IPS-18c (cell line): Measurements from ENCODE around the gene CADPS2.
"Not testable (repeated sequence)": the region's sequence is repeated elsewhere in the genome, so short reads cannot be mapped to it uniquely, and the experiment has no call there.

ENCODE experiments used
- H3K4me3 ChIP-seq: 2 replicates; pipeline ENCODE4 v1.7.0; 2013; ENCODE audit warnings: low read depth, mild to moderate bottlenecking, low read length, moderate library complexity; ENCODE audit not compliant: insufficient read depth
- H3K9me3 ChIP-seq: one replicate; pipeline ENCODE4 v1.6.1; 2013; ENCODE audit warnings: mild to moderate bottlenecking, low read length, moderate library complexity; ENCODE audit not compliant: control insufficient read depth, insufficient read depth

CADPS2 gene

DNA sequence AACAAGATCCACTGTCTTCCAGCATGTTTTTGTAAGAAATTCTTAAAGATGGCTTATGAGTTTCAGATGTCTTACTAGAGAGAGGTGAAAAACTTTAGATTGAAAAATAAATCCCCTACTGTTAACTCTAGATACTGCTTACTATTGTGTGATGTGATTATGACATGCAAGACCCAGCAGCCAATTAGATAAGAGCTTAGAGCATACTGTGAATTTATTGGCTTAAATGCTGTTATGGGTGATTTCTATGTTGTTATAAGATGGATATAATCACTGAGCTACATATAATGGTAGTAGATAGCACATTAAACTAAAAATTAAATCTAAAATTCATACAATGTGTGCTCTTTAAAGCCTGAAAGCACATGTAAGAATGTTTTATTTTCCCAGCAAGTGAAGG, 187.2 kb downstream of the CADPS2 start, which contains the start of gene RNF133:
Gene RNF133, minus strand, starts transcription at position 101 of the 400 bp plus-strand sequence. CDS start 199 bp downstream, outside the sequence.
- Histone ChIP-seq H3K9me3 (no peaks in the 10 kb centered on the region), H3K4me3 (no peak within 1 kb of the TSS)

DNA sequence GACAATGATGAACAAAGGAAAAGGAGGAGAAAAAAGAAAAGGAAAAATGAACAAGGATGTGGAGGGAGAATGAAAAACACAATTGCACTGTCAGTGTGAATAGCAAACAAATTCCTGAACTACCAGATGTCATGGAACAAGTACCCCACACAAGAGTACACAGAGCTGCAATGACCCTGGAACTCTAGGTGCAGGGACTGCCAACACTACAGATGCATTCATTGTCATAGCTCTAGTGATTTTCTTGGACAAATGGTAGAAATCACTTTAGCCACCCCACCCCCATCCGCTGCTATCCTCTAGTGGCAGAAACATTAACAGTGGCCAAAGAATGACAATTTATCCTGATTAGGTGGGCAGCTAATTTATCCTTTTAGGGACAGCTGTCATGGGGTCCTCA, 190.4 kb downstream of the CADPS2 start:
- Histone ChIP-seq H3K4me3 (no peak overlapping the region), H3K9me3 (peaks cover 3% of the 10 kb centered on the region)

DNA sequence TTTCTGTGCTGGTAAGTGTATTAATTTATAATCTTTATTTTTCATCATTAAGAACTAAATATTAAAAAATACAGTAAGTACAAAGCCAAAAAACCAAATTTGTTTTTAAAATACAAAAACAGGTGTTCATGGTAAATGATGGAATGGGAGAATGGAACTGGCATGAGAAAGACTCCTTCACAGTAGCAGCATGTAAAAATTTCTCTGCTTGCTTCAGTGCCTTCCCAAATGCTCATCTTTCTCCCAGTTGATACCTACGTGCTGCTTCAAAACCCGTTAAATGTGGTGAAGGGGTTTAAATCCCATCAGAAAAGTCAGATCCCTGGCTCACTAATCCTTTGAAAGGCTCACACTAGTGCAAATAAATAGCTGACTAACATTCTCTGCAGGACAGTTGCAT, 191.6 kb downstream of the CADPS2 start:
- Histone ChIP-seq H3K9me3 (peaks cover 3% of the 10 kb centered on the region), H3K4me3 (no peak overlapping the region)

DNA sequence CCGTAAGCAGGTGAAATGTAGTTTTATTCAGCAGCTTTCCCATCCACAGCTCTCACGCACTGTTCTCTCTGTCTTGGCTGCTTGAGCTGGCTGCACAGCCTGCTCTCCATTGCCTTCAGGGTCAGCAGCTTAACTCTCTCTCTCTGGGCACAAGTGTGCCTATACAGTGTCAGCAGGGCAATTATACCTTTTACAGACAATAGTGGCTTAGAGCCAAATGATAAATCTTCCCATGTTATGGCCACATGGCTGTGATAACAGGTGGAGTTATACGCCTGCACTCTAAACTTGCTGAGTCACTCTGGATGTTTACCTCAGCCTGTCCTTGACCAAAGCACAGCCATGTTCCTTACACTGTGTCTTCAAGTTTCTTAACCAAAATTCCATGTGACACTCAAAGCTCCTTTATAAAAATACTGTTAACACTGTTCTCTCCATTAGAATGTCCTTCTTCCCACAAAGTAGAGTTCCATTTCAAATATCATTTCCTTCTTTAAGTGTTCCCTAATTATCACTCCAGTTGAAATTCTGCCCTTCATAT, 193.4 kb downstream of the CADPS2 start:
- Histone ChIP-seq H3K9me3 (peaks cover 3% of the 10 kb centered on the region), H3K4me3 (no peak overlapping the region)

DNA sequence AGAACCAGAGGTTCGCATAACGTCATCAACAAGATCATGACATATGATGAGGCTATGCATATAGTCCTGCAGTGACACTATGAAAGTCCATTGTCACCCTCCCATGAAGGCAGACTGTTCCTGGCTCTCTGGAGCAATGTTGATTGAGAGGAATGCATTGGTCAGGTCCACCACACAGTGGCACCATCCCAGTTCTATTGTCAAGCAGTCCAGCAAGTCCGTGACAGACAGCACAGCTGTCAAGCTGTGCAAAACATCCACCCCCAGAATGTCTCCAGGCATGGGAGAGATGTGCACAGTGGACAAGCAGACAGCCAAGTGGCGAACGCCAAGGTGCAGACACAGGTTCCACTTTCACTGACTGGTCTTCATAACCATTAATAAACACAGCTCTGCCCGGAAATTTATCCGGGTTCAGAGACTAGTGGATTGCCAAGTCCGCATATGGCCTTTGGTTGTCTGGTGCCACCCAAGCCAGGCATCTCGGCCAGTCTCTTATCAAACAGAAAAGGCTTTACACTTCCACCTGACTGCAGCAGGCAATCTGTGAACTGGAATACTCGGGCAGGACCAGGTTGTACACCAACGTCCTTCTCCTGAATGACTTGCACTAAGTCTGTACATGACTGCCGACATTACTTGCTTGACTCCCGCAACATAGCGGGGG, 194.6 kb downstream of the CADPS2 start:
- H3K4me3 ChIP-seq: no peak overlapping the region
- peaks cover 3% of the 10 kb centered on the region for H3K9me3 ChIP-seq

DNA sequence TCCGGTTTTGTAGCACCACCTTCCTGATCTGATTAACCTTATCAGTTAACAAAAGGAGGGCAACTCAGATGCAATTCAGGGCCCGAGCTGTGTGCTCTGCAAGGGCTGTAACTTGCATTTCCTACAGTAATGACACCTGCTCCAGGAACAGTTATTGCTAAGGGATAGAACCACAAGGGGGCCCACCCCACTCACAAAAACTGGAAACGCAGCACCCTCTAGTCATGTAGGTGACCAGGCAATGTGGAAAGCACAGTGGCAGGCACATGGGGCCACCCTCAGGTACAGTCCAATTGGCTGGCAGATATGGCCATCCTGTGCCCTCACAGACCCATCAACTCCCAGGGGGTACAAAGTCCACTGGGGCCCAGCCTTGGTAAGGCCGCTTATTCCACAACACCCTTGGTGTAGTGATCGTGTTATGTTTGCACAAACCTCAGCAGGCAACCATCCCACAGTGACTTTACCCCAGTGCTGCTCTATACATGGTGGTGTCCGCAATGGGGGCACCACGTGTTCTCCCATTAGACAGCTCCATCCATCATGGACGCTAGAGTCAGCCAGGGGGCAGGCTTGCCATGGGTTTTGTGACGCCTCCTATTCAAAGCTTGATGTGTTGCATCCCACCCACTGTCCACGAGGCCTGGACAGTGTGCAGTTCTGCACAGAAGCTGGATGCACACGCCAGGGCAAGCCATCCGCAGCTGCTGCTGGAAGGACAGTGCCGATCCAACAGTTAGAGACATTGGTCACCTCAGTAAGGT, 196.7 kb downstream of the CADPS2 start:
- no peak overlapping the region for H3K4me3 ChIP-seq
- H3K9me3 ChIP-seq: peaks cover 3% of the 10 kb centered on the region

DNA sequence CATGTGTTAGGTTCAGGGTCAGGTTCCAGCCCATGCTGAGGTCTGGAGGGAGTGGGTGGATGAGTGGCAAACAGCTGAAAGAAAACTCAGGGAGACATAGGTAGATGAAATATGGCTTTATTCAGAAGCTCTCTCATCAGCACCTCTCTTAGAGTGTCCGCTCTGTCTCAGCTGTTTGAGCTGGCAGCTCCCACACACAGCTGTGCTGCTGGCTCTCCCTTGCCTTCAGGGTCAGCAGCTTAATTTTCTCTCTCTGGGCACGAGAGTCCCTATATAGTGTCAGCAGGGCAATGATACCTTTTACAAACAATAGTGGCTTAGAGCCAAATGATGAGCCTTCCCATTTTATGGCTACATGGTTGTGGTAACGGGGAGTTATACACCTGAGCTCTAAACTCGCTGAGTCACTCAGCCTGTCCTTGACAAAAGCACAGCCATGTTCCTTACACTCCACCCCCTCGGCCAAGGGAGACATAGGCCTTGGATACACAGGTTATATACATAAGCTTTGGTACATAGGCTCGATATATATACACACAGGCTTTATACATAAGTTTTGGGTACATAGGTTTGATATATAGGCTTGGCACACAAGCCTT, 197.8 kb downstream of the CADPS2 start:
- H3K9me3 ChIP-seq: peaks cover 3% of the 10 kb centered on the region
- no peak overlapping the region for H3K4me3 ChIP-seq

DNA sequence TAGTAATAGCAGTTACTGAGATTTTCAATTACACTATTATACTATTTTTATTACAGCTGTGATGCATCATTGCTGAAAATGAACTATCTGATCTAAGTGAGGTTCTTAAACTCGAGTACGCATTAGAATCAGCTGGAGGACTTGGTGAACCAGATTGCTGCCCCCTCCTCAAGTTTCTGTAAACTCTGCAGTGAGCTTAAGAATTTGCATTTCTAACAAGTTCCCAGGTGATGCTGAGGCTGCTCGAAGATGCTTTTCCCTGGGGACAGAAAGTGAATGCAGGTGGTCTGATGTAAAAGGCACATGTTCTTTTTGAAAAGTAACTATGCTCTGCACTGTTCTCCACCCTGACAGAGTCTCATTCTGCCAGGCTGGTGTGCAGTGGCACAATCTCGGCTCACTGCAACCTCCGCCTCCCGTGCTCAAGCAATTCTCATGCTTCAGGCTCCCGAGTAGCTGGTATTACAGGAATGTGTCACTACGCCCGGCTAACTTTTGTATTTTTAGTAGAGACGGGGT, 199.8 kb downstream of the CADPS2 start:
- no peaks in the 10 kb centered on the region for H3K9me3 ChIP-seq
- H3K4me3 ChIP-seq: no peak overlapping the region

DNA sequence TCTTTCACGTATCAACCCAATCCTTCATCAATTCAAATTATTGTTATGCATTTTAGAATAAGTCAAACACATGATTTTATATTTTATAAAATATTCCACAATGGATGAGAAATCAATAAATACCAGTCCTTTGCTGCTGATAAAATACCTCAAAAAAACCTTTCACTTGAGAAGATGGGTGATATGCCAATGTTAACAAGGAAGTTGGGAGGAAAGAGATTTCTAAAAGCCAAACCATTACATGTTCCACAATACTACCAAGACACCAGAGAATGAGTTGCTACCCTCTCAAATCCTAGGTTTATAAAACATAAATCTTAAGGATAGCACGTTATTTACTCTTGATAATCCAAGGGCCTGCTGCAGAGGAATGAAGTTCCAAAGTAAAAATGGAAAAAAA, 201.8 kb downstream of the CADPS2 start:
- Histone ChIP-seq H3K4me3 (no peak overlapping the region), H3K9me3 (no peaks in the 10 kb centered on the region)

DNA sequence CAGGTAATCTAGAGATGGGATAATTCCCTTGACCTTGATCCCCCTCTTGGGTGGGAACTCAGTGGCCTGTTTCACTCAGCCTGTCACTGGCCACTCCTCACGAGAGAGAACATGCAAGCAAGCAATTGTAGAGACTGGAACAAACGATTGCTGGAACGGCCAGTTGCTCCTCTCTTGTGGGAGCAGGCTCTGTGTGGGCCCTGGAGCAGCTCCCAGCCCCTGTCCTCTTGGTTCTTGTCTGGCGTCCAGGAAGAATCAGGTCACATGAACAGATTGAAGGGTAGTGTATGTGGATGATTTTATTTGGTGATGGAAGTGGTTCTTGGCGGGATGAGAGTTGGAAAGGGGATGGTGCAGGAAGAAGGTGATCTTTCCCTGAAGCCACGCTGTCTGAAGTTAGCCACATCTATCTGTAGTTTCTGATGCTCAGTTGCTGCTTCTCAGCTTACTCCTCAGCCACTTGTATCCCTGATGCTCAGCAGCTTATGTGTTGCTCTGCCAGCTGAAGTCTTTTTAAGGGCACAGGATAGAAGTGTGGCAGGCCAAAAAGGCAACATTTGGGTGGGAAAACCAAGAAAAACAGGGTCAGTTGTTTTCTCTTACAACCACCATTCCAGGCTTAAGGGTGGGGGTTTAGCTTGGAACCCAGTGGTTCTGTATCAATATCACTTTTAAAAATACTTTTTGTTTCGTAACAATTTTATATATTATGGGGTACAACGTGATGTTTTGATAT, 203.3 kb downstream of the CADPS2 start:
- Histone ChIP-seq H3K4me3 (no peak overlapping the region), H3K9me3 (no peaks in the 10 kb centered on the region)

DNA sequence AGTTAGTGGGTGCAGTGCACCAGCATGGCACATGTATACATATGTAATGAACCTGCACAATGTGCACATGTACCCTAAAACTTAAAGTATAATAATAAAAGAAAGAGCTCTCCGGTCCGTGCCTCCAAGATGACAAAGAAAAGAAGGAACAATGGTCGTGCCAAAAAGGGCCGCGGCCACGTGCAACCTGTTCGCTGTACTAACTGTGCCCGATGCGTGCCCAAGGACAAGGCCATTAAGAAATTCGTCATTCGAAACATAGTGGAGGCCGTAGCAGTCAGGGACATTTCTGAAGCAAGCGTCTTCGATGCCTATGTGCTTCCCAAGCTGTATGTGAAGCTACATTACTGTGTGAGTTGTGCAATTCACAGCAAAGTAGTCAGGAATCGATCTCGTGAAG, 205.1 kb downstream of the CADPS2 start:
- H3K4me3 ChIP-seq, H3K9me3 ChIP-seq: not testable (repeated sequence)

DNA sequence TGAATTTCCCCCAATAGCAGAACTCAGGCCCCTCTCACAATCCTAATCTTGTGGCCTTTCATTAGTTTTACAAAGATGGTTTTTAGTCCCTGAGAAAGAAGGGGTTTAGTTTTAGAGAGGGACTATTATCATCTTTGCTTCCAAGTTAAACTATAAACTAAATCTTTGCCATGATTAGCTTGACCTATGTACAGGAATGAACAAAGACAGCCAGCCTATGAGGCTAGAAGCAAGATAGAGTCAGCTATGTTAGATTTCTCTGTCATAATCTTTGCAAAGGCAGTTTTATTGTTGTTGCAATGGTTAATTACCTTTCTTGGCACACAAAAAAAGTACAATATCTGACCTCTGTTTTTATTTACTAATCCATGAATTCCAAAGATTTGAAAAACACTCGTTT, 206.4 kb downstream of the CADPS2 start:
- Histone ChIP-seq H3K4me3 (no peak overlapping the region), H3K9me3 (no peaks in the 10 kb centered on the region)

DNA sequence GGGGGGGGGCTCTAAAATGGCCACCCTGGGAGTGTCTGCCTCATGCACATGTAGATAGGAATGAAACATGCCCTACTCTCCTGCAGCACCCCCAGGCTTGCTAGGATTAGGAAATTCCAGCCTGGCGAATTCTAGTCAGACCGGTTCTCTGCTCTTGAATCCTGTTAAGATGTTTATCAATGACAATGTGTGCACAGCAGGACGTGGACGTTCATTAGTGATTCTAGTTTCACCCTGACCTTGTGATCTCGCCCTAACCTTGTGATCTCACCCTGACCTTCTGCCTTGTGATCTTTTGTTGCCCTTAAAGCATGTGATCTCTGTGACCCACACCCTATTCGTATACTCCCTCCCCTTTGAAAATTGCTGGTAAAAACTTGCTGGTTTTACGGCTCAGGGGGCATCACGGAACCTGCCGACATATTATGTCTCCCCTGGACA, 207.0 kb downstream of the CADPS2 start:
- not testable (repeated sequence) for H3K9me3 ChIP-seq, H3K4me3 ChIP-seq

DNA sequence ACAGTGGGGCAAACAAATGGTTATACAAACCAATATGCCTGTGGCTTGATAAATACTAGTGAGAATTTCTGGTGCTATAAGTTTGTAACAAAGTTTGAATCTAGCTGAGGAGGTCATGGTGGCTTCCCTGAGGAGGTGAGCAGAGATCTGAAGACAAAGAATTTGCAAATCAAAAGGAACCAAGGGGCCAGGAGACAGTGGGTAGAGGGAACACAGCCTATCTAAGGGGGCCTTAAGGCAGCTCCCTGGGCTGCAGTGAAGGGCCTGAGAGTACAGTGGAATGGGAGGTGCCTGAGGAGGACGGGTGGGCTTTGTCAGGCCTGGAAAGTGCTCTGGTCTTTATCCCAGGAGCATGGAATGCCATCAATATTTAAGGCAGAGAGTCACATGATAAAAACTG, 209.1 kb downstream of the CADPS2 start:
- Histone ChIP-seq H3K4me3 (no peak overlapping the region), H3K9me3 (no peaks in the 10 kb centered on the region)

DNA sequence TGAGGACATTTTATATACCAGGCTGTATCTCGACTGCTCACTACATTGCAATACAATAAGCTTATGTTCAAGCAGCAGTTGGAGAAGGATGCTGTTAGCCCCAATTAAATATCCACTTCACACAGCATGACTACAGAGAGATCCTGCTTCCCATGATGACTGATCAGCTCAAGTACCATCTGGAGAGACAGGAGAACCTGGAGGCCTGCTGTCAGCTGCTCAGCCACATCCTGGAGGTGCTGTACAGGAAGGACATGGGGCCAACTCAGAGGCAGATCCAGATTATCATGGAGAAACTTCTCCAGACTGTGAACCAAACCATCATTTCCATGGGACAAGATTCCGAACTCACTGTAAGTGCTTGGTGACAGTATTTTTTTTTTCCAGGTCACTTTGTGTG, 209.8 kb downstream of the CADPS2 start:
- Histone ChIP-seq H3K4me3 (no peak overlapping the region), H3K9me3 (no peaks in the 10 kb centered on the region)

DNA sequence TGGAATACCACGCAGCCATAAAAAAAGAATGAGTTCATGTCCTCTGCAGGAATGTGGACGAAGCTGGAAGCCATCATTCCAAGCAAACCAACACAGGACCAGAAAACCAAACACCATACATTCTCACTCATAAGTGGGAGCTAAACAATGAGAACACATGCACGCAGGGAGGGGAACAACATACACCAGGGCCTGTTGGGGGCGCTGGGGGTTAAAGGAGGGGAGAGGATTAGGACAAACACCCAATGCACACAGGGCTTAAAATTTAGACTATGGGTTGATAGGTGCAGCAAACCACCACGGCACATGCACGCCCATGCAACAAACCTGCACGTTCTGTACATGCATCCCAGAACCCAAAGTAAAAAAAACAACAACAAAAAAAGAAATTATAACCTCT, 210.6 kb downstream of the CADPS2 start:
- Histone ChIP-seq H3K9me3 (no peaks in the 10 kb centered on the region), H3K4me3 (no peak overlapping the region)

DNA sequence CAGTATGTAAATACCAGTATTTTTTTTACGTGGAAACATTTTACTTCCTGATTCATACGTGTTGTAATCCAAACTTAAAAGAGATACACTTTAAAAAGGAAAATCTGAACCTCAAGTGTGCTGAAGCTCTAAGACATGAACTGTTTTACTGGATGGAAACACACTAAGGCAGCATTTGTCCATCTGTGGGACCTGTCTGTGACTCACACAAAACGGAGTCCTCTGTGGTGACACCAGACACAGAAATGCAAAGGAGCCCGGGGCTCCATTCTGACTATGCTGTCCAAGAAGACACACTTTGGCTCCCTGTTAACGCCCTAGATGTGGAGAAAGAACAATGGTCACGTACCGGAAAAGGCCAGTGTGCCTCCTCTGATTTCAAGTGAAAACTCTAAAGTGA, 211.2 kb downstream of the CADPS2 start:
- Histone ChIP-seq H3K4me3 (no peak overlapping the region), H3K9me3 (no peaks in the 10 kb centered on the region)
